Effector memory CD4-positive, alpha-beta T cell (primary cell): ENCODE data around the gene INTS6.

Experiments used
- DNase-seq, 3 donors: peaks; one replicate each; pipeline ENCODE4 v3.0.0-alpha.2; 2020
- H3K27ac ChIP-seq: 2 replicates; pipeline ENCODE4 v1.7.0; 2013; ENCODE audit warnings: mild to moderate bottlenecking, low read length, moderate library complexity; ENCODE audit not compliant: insufficient read depth, poor library complexity, severe bottlenecking
- H3K27me3 ChIP-seq: replicated peaks from 2 replicates; pipeline ENCODE4 v1.7.0; 2013; ENCODE audit warnings: mild to moderate bottlenecking, low read length; ENCODE audit not compliant: insufficient read depth, control insufficient read depth, poor library complexity, severe bottlenecking
- H3K36me3 ChIP-seq: 2 replicates; pipeline ENCODE4 v1.7.0; 2013; ENCODE audit warnings: mild to moderate bottlenecking, low read length, moderate library complexity; ENCODE audit not compliant: control insufficient read depth, insufficient read depth
- H3K4me1 ChIP-seq: 2 replicates; pipeline ENCODE4 v1.7.0; 2013; ENCODE audit warnings: low read length, mild to moderate bottlenecking; ENCODE audit not compliant: control insufficient read depth, insufficient read depth, poor library complexity, severe bottlenecking
- H3K4me3 ChIP-seq: 2 replicates; pipeline ENCODE4 v1.7.0; 2013; ENCODE audit warnings: low read length, low read depth, mild to moderate bottlenecking; ENCODE audit not compliant: insufficient read depth, poor library complexity, severe bottlenecking
- H3K9me3 ChIP-seq: 2 replicates; pipeline ENCODE4 v1.7.0; 2013; ENCODE audit warnings: mild to moderate bottlenecking, low read length, moderate library complexity; ENCODE audit not compliant: control insufficient read depth

INTS6 gene

GRCh38 chr13:51457086-51457815, 4.4 kb upstream of the INTS6 start:
- Histone ChIP-seq H3K9me3 (no peaks in the 10 kb centered on the region), H3K27me3 (no peaks in the 10 kb centered on the region), H3K36me3 (peaks cover 4% of the 10 kb centered on the region), H3K4me3 (no peak overlapping the region), H3K27ac (no peak overlapping the region), H3K4me1 (peaks cover 7% of the 10 kb centered on the region)
- DNase-seq = no peak

- no peaks in the 10 kb centered on the region for H3K9me3 ChIP-seq
- DNase-seq = no peak
- H3K27ac ChIP-seq = no peak overlapping the region
- no peak overlapping the region for H3K4me3 ChIP-seq
- H3K27me3 ChIP-seq = no peaks in the 10 kb centered on the region
- H3K36me3 ChIP-seq = peaks cover 4% of the 10 kb centered on the region
- H3K4me1 ChIP-seq = peaks cover 7% of the 10 kb centered on the region
Observed at GRCh38 chr13:51456510-51456909, 3.7 kb upstream of the INTS6 start.

- Histone ChIP-seq H3K27ac (peak overlapping the region; percentile 97), H3K4me1 (peaks cover 11% of the 10 kb centered on the region), H3K27me3 (no peaks in the 10 kb centered on the region), H3K9me3 (no peaks in the 10 kb centered on the region), H3K36me3 (peaks cover 4% of the 10 kb centered on the region), H3K4me3 (no peak overlapping the region)
- no peak for DNase-seq
Observed at GRCh38 chr13:51455532-51455931, 2.7 kb upstream of the INTS6 start.

DNA sequence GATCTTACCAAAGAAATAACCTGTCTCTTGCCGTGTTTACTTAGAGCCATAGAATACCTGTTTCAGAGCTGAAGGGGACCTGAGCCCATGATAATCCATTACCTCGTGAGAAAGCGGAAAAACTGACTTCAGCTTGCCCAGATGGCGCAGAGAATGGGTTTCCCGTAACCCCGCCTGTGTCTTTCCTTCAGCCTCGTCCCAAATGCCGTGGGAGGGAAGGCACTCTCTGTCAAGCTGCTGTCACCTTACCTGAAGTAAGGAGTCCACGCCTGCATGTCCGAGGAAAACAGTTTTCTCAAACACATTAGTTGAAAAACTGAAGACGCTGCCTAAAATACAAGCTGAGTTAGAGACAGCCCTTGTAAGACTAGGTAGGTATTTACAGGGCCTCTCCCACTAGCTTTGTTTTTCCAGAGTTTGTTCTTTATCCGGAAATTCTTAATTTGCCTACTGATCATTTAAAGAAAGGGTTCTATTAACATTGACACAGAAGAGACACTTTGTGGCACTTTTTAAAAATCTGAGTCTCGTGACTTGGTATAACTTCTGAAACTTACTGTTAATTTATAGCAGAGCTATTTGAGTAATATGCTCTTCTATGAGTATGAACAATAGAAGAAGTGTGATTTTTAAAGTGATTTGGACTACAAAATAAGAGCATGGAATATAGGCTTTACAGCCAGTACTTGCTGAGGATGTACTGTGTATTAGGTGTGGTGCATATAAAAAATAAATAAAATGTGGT, 1.3 kb upstream of the INTS6 start:
- Histone ChIP-seq H3K4me1 (peaks cover 18% of the 10 kb centered on the region), H3K4me3 (peak overlapping the region; percentile 63), H3K9me3 (no peaks in the 10 kb centered on the region), H3K27me3 (no peaks in the 10 kb centered on the region), H3K27ac (peak overlapping the region; percentile 97), H3K36me3 (peaks cover 4% of the 10 kb centered on the region)
- peak in 2 of 3 donors; percentile 7 to 9 for DNase-seq

DNA sequence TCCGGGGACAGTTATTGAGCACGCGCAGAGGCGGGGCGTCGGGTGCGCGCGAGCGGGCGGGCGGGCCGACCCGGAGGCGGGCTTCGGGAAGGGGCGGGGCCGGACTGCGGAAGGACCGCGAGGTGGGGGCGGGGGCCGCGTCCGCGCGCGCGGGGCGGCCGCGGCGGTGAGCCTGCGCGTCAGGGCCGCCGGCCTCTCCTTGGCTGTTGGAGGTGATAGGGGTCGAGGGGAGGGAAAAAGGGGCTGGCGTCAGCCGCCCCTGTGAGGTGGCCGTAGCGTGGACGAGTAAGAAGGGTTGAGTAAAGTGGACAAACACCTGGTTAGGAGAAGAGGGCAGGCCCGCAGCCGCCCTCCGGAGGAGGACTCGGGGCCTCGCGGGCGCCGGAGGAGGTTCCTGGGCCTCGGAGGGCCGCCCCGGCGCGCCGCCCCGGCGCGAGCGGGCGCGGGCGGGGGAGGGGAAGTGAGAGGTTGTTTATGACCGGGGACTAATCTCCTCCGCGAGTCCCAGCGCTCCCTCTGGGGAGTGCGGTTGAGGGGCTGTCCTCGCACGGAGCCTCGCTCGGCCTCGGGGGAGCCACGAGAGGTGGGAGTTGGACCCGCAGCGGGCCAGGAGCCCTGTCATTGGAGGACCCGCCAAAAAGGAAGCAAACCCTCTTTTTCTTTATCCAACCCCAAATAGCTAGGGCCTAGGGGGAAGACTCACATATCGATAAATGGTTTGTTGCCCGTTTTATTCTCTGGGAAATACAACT, 547 bp upstream of the INTS6 start:
- peak overlapping the region; percentile 63 for H3K4me3 ChIP-seq
- no peaks in the 10 kb centered on the region for H3K9me3 ChIP-seq
- no peaks in the 10 kb centered on the region for H3K27me3 ChIP-seq
- peak overlapping the region; percentile 97 for H3K27ac ChIP-seq
- peaks cover 18% of the 10 kb centered on the region for H3K4me1 ChIP-seq
- peak; percentile 70 to 72 (median 70) for DNase-seq
- H3K36me3 ChIP-seq = peaks cover 4% of the 10 kb centered on the region

- peaks cover 4% of the 10 kb centered on the region for H3K36me3 ChIP-seq
- H3K9me3 ChIP-seq = no peaks in the 10 kb centered on the region
- peak; percentile 46 to 64 (median 56) for DNase-seq
- H3K4me3 ChIP-seq = peak overlapping the region; percentile 91
- H3K27me3 ChIP-seq = no peaks in the 10 kb centered on the region
- peak overlapping the region; percentile 99 for H3K27ac ChIP-seq
- peaks cover 18% of the 10 kb centered on the region for H3K4me1 ChIP-seq
Observed at GRCh38 chr13:51451467-51452360, 1.1 kb downstream of the INTS6 start.

DNA sequence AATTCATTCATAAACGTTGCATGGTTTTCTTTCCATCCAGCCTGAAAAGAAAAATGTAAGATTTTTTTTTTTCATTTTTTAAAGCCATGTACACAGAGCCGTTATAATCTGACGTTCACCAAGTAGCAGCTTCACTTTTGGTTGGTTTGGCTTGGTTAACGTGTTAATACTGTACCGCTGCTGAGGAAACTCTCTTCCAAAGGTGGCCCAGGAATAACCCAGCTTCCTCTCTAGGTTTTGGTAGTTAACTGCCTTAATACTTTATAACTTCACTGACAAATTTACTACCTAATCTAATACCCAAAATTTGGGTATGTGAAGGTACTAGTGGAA, 1.7 kb downstream of the INTS6 start:
- Histone ChIP-seq H3K4me1 (peaks cover 18% of the 10 kb centered on the region), H3K27ac (peak overlapping the region; percentile 99), H3K36me3 (peaks cover 4% of the 10 kb centered on the region), H3K27me3 (no peaks in the 10 kb centered on the region), H3K4me3 (peak overlapping the region; percentile 91), H3K9me3 (no peaks in the 10 kb centered on the region)
- DNase-seq = no peak

- H3K4me3 ChIP-seq = no peak overlapping the region
- peaks cover 14% of the 10 kb centered on the region for H3K4me1 ChIP-seq
- H3K27ac ChIP-seq = no peak overlapping the region
- DNase-seq = no peak
- H3K9me3 ChIP-seq = no peaks in the 10 kb centered on the region
- H3K36me3 ChIP-seq = no peaks in the 10 kb centered on the region
- no peaks in the 10 kb centered on the region for H3K27me3 ChIP-seq
Observed at GRCh38 chr13:51449018-51449417, 3.8 kb downstream of the INTS6 start.

DNA sequence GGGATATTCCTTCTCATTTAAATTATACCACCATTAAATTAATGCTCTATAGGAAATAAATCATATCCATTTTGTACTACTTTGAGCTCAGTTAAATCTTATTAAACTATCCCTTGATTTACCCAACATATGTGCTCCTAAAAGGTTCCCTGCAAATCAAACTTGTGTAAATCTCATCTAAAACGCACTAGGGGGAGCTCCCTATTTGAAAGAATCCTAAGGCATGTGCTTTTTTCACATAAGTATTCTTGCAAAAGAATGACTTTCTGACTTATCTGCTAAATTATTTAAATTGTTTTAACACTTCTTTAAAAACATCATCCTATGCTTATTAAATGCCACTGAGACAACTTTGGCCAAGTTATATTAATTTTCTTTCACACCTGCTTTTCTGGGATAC, 7.9 kb downstream of the INTS6 start:
- Histone ChIP-seq H3K4me3 (no peak overlapping the region), H3K27me3 (no peaks in the 10 kb centered on the region), H3K36me3 (no peaks in the 10 kb centered on the region), H3K4me1 (peaks cover under 1% of the 10 kb centered on the region), H3K9me3 (no peaks in the 10 kb centered on the region), H3K27ac (no peak overlapping the region)
- DNase-seq = no peak
